Panc1 (cell line): Measurements from ENCODE around the gene FNDC8. TPM values are rescaled to one million over a fixed set of nuclear protein-coding genes. Genes with fewer than 3 reads are reported as not detected.

Experiments
- ATAC-seq: fragments of 200-7000 bp; cut with Tn5 transposase; 2 replicates; pipeline ENCODE4 v1.9.1; 2020; ENCODE audit warnings: mild to moderate bottlenecking, moderate library complexity
- BruUV-seq: library from RNA; stranded (reverse); fragments of 400-500 nt; replicated peaks from 2 replicates; lab custom pipeline; 2021; lab: Mats Ljungman, UMichigan
- CTCF ChIA-PET: fragments of 300-600 bp; sonication (Branson Sonifier 250); formaldehyde crosslinking; loops from one replicate; lab custom pipeline; 2022; ENCODE audit warnings: antibody characterized with exemption; lab: Charles Lee
- POLR2A ChIA-PET: fragments of 300-600 bp; sonication (Branson Sonifier 250); formaldehyde crosslinking; loops from one replicate; lab custom pipeline; 2022; ENCODE audit warnings: antibody characterized with exemption; lab: Charles Lee
- DNase-seq: peaks from one replicate; pipeline ENCODE4 v3.0.0-alpha.2; 2010; ENCODE audit warnings: low read depth, low spot score
- H3K27ac ChIP-seq: 2 replicates; pipeline ENCODE4 v1.5.1; 2011; ENCODE audit warnings: mild to moderate bottlenecking, low read length, inconsistent platforms
- H3K27me3 ChIP-seq: fragments of 200-500 bp; sonication (Bioruptor generic); 2 replicates; pipeline ENCODE4 v1.6.0; 2014; ENCODE audit warnings: low read length, inconsistent platforms; ENCODE audit not compliant: control insufficient read depth, insufficient read depth
- H3K36me3 ChIP-seq: fragments of 200-500 bp; sonication (Bioruptor generic); 2 replicates; pipeline ENCODE4 v1.5.1; 2014; ENCODE audit warnings: inconsistent platforms, mild to moderate bottlenecking, low read length, moderate library complexity; ENCODE audit not compliant: control insufficient read depth, insufficient read depth
- H3K4me1 ChIP-seq: 2 replicates; pipeline ENCODE4 v1.5.1; 2011; ENCODE audit warnings: inconsistent platforms, mild to moderate bottlenecking, low read length, moderate library complexity; ENCODE audit not compliant: control insufficient read depth, insufficient read depth
- H3K4me3 ChIP-seq, 2 experiments: 2 replicates each; pipeline ENCODE4 v1.5.1; 2011 to 2012; ENCODE audit warnings: low read depth in 2 of 2, low read length in 2 of 2, mild to moderate bottlenecking in 2 of 2, inconsistent platforms in 1 of 2, moderate library complexity in 1 of 2
- H3K9me3 ChIP-seq: fragments of 200-500 bp; sonication (Bioruptor generic); 2 replicates; pipeline ENCODE4 v1.5.1; 2014; ENCODE audit warnings: low read depth, mild to moderate bottlenecking, inconsistent platforms, low read length, moderate library complexity; ENCODE audit not compliant: control insufficient read depth, insufficient read depth
- POLR2AphosphoS5 ChIP-seq: IDR thresholded peaks from 2 replicates; pipeline ENCODE4 v1.6.1; 2012; ENCODE audit warnings: mild to moderate bottlenecking, low read depth, low read length, moderate library complexity
- SIN3A ChIP-seq: IDR thresholded peaks from 2 replicates; pipeline ENCODE4 v1.6.1; 2012; ENCODE audit warnings: low read depth, mild to moderate bottlenecking, low read length, moderate library complexity, borderline replicate concordance; ENCODE audit not compliant: insufficient read depth
- TCF7L2 ChIP-seq: IDR thresholded peaks from 2 replicates; pipeline ENCODE4 v1.6.1; 2011; ENCODE audit warnings: mild to moderate bottlenecking, low read depth, low read length, inconsistent platforms
- in situ Hi-C: cut with HindIII; loops from 2 replicates; pipeline ENCODE4 v1.10.0; 2016; ENCODE audit warnings: low sequenced_read_pairs, low pct_unique_long_range_greater_than_20kb
- intact Hi-C: fragments of 100-400 bp; cut with micrococcal nuclease; formaldehyde crosslinking; loops from one replicate; pipeline ENCODE4 v1.10.0; 2022; ENCODE audit not compliant: unreplicated experiment
- total RNA-seq: library from RNA; stranded (reverse); gene quantifications from one replicate; pipeline ENCODE4 v1.2.1, GENCODE V29; 2021; ENCODE audit not compliant: unreplicated experiment
- TF ChIP-seq, protein P1 (sequence below), 2 experiments: IDR thresholded peaks; 2 replicates each; pipeline ENCODE4 v1.6.1; 2011 to 2012; ENCODE audit warnings: low read depth in 2 of 2, control low read depth in 1 of 2, low read length in 1 of 2, mild to moderate bottlenecking in 1 of 2, moderate library complexity in 1 of 2; ENCODE audit not compliant: insufficient read depth in 1 of 2
- TF ChIP-seq, protein P2 (sequence below): fragments of 450-650 bp; IDR thresholded peaks from 2 replicates; pipeline ENCODE4 v1.5.1; 2017; ENCODE audit warnings: mild to moderate bottlenecking

Gene FNDC8
- total RNA-seq, 1 experiment from 2014 or later, result not detected

DNA sequence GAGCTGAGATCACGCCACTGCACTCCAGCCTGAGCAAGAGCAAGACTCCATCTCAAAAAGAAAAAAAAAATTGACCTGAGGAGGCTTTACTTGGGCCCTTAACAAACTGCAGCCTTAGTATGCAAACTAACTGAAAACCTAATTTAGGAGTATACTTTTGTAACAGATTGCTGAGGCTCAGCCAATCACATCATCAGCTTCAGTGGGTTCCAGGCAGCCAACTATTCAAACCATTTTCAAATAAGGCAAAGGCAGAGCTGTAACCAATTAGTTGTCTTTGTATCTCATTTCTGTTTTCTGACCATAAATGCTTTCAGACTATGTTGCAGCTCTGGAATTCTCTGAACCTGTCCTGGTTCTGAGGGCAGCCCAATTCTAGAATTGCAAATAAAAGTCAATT lies 25.7 kb upstream of the FNDC8 start:
- ChIA-PET CTCF (no interaction called here), POLR2A (no interaction called here)
- no peak for DNase-seq
- H3K27ac ChIP-seq, result no peak overlapping the region
- H3K36me3 ChIP-seq, result no peaks in the 10 kb centered on the region
- no peak overlapping the region for H3K4me3 ChIP-seq
- H3K4me1 ChIP-seq, result no peaks in the 10 kb centered on the region
- TF ChIP-seq POLR2AphosphoS5 (no peak), TCF7L2 (no peak), SIN3A (no peak)
- TF ChIP-seq, protein P1, sequence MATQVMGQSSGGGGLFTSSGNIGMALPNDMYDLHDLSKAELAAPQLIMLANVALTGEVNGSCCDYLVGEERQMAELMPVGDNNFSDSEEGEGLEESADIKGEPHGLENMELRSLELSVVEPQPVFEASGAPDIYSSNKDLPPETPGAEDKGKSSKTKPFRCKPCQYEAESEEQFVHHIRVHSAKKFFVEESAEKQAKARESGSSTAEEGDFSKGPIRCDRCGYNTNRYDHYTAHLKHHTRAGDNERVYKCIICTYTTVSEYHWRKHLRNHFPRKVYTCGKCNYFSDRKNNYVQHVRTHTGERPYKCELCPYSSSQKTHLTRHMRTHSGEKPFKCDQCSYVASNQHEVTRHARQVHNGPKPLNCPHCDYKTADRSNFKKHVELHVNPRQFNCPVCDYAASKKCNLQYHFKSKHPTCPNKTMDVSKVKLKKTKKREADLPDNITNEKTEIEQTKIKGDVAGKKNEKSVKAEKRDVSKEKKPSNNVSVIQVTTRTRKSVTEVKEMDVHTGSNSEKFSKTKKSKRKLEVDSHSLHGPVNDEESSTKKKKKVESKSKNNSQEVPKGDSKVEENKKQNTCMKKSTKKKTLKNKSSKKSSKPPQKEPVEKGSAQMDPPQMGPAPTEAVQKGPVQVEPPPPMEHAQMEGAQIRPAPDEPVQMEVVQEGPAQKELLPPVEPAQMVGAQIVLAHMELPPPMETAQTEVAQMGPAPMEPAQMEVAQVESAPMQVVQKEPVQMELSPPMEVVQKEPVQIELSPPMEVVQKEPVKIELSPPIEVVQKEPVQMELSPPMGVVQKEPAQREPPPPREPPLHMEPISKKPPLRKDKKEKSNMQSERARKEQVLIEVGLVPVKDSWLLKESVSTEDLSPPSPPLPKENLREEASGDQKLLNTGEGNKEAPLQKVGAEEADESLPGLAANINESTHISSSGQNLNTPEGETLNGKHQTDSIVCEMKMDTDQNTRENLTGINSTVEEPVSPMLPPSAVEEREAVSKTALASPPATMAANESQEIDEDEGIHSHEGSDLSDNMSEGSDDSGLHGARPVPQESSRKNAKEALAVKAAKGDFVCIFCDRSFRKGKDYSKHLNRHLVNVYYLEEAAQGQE (IDR thresholded peaks at IDR 0.05; ENCODE audit: insufficient read depth in 1 of 2, low read depth in 2 of 2, low read length in 1 of 2), result no peak
- TF ChIP-seq, protein P2, sequence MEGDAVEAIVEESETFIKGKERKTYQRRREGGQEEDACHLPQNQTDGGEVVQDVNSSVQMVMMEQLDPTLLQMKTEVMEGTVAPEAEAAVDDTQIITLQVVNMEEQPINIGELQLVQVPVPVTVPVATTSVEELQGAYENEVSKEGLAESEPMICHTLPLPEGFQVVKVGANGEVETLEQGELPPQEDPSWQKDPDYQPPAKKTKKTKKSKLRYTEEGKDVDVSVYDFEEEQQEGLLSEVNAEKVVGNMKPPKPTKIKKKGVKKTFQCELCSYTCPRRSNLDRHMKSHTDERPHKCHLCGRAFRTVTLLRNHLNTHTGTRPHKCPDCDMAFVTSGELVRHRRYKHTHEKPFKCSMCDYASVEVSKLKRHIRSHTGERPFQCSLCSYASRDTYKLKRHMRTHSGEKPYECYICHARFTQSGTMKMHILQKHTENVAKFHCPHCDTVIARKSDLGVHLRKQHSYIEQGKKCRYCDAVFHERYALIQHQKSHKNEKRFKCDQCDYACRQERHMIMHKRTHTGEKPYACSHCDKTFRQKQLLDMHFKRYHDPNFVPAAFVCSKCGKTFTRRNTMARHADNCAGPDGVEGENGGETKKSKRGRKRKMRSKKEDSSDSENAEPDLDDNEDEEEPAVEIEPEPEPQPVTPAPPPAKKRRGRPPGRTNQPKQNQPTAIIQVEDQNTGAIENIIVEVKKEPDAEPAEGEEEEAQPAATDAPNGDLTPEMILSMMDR, result no peak
- BruUV-seq, result no TSS peak
- no peaks in the 10 kb centered on the region for H3K9me3 ChIP-seq
- in situ Hi-C loops (no loop called here), intact Hi-C loops (no loop called here)
- ATAC-seq, result no peak
- H3K27me3 ChIP-seq, result no peaks in the 10 kb centered on the region

DNA sequence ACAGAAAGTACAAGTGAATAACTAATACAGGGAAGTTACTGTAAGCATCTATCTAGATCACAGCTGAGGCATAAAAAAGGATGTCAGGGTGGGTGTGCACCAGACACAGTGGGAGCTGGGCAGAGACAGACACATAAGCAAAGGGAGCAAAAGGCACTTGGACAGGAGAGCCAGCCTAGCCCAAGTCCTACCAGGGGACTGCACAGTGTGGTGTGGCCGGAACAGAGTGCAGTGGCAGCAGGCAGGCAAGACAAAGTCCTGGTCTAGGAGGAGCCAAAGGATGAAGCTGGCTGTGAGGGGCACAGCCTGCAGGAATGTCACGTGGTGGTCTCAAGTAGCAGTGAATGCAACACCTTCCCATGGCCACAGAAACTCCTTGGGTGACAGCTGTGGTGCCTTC lies 23.6 kb upstream of the FNDC8 start:
- no peak for DNase-seq
- TF ChIP-seq SIN3A, result no peak
- TF ChIP-seq, protein P1 (IDR thresholded peaks at IDR 0.05; ENCODE audit: insufficient read depth in 1 of 2, low read depth in 2 of 2, low read length in 1 of 2), result no peak
- no peak for TF ChIP-seq POLR2AphosphoS5
- TF ChIP-seq, protein P2, result no peak
- TF ChIP-seq TCF7L2, result no peak
- no peaks in the 10 kb centered on the region for H3K9me3 ChIP-seq
- intact Hi-C loops (no loop called here), in situ Hi-C loops (no loop called here)
- no peak overlapping the region for H3K27ac ChIP-seq
- H3K4me3 ChIP-seq, result no peak overlapping the region
- no peaks in the 10 kb centered on the region for H3K27me3 ChIP-seq
- ATAC-seq, result 0 out of 2 replicates have a peak, but pooled peaks have one; percentile 44
- no peaks in the 10 kb centered on the region for H3K4me1 ChIP-seq
- BruUV-seq, result no TSS peak
- CTCF ChIA-PET, result no interaction called here
- POLR2A ChIA-PET, result interaction anchor here (0.6 kb wide), 2 partner anchors 11 to 612 kb away, joined by 3 to 9 read pairs; no protein-coding TSS in a partner anchor
- H3K36me3 ChIP-seq, result no peaks in the 10 kb centered on the region
